ENCODE results near the gene KRT39. TPM values are rescaled to one million over a fixed set of nuclear protein-coding genes. Genes with fewer than 3 reads are reported as not detected.
A peak's percentile ranks its signal among the peaks of the same experiment; 100 is the strongest.

Gene KRT39
- total and polyA plus RNA-seq, 2 donors from 2014 or later: not detected

DNA sequence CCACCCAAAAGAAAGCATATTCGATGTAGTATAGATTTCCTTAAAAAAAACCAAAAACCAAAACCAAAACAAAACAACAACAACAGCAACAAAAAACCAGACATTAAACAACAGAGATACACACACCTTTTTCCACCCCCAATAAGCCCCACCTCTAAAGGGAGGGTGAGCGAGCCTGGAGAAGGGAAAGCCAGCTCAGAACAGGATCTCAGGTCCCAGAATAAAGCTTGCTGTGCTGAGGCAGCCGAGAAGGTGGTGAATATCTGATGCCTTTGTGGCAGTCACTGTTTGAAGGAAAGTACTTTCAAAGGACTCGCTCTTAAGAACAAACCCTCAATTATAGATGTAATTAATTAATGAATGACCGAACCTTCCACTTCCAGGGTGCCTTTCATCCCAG, 29.8 kb downstream of the KRT39 start:
- H3K9ac ChIP-seq (ENCODE audit: low read length in 3 of 3): no peak overlapping the region
- intact Hi-C loops (cut with DNase I): no loop called here

DNA sequence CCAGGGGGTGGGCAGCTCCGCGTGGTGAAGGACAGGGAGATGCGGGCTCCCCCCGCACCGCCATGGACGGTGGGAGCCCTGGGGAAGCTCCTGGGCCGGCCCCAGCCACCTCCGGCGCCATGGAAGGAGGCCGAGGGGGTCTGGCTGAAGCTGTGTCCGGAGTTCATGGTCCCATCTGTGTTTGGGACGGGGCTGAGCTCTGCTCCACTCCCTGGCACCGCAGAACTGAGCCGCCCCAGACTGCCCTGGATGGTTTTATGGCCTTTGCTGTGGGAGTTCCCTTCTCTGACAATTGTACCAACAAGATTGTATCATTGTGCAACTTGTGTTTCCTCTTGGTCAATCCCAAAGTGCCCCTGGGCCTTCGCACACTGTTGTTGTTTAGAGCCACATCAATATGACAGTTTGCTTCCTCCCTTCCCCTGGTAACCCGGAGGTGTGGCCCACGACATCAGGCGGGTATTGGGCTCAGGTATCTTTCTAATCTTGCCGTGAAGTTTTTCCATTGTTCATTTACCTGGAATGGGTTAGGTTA, 30.2 kb downstream of the KRT39 start:
- intact Hi-C loops (cut with DNase I): no loop called here
- no peaks in the 10 kb centered on the region for H3K36me3 ChIP-seq (ENCODE audit: control insufficient read depth in 2 of 3, insufficient read depth in 3 of 3, low read length in 3 of 3)
- TF ChIP-seq, protein P1, sequence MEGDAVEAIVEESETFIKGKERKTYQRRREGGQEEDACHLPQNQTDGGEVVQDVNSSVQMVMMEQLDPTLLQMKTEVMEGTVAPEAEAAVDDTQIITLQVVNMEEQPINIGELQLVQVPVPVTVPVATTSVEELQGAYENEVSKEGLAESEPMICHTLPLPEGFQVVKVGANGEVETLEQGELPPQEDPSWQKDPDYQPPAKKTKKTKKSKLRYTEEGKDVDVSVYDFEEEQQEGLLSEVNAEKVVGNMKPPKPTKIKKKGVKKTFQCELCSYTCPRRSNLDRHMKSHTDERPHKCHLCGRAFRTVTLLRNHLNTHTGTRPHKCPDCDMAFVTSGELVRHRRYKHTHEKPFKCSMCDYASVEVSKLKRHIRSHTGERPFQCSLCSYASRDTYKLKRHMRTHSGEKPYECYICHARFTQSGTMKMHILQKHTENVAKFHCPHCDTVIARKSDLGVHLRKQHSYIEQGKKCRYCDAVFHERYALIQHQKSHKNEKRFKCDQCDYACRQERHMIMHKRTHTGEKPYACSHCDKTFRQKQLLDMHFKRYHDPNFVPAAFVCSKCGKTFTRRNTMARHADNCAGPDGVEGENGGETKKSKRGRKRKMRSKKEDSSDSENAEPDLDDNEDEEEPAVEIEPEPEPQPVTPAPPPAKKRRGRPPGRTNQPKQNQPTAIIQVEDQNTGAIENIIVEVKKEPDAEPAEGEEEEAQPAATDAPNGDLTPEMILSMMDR (IDR thresholded peaks at IDR 0.05; ENCODE audit: borderline replicate concordance, extremely low read depth, insufficient read depth): no peak
- FAIRE-seq (no peak), DNase-seq (no peak)
- H3K9me3 ChIP-seq (ENCODE audit: control insufficient read depth in 2 of 3, insufficient read depth in 1 of 3, low read length in 3 of 3): no peaks in the 10 kb centered on the region
- no peak overlapping the region for H3K4me3 ChIP-seq (ENCODE audit: low read length in 3 of 3)
- no peak overlapping the region for H3K27ac ChIP-seq (ENCODE audit: low read depth in 2 of 2, low read length in 2 of 2)
- no peak overlapping the region for H3K9ac ChIP-seq (ENCODE audit: low read length in 3 of 3)
- H3K4me1 ChIP-seq (ENCODE audit: control insufficient read depth in 2 of 3, insufficient read depth in 2 of 3, low read depth in 1 of 3, low read length in 3 of 3): peaks cover 0 to 2% (median 0%) of the 10 kb centered on the region in 3 donors
- H3K27me3 ChIP-seq (ENCODE audit: control insufficient read depth, insufficient read depth, low read length): no peaks in the 10 kb centered on the region

More for the DNA sequence above, 29.8 kb downstream of the KRT39 start:
- Histone ChIP-seq H3K27ac (ENCODE audit: low read depth in 2 of 2, low read length in 2 of 2) (no peak overlapping the region), H3K4me1 (ENCODE audit: control insufficient read depth in 2 of 3, insufficient read depth in 2 of 3, low read depth in 1 of 3, low read length in 3 of 3) (peaks cover 0 to 2% (median 0%) of the 10 kb centered on the region in 3 donors), H3K36me3 (ENCODE audit: control insufficient read depth in 2 of 3, insufficient read depth in 3 of 3, low read length in 3 of 3) (no peaks in the 10 kb centered on the region), H3K27me3 (ENCODE audit: control insufficient read depth, insufficient read depth, low read length) (no peaks in the 10 kb centered on the region), H3K9me3 (ENCODE audit: control insufficient read depth in 2 of 3, insufficient read depth in 1 of 3, low read length in 3 of 3) (no peaks in the 10 kb centered on the region), H3K4me3 (ENCODE audit: low read length in 3 of 3) (no peak overlapping the region)
- FAIRE-seq (no peak), DNase-seq (no peak)
- TF ChIP-seq, protein P1 (IDR thresholded peaks at IDR 0.05; ENCODE audit: borderline replicate concordance, extremely low read depth, insufficient read depth): no peak

DNA sequence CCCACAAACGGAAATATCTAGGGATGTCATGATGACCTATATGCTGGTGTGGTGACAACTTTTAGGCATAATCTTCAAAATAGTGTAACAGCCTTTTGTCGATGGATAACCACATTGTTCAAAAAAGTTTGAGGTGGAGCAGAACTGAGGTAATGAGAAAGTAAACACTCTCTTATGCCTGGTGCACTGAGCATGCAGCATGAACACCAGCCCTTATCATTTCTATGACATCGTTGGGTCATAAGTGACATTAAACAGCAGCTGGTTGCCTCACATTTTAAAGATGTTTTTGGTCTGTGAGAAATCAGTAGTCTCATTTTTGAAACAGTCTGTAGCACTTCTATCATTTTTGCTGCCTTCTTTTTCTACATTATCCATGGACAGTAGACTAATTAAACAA, 31.1 kb downstream of the KRT39 start:
- Histone ChIP-seq H3K4me1 (ENCODE audit: control insufficient read depth in 2 of 3, insufficient read depth in 2 of 3, low read depth in 1 of 3, low read length in 3 of 3) (peaks cover 0 to 2% (median 0%) of the 10 kb centered on the region in 3 donors), H3K9me3 (ENCODE audit: control insufficient read depth in 2 of 3, insufficient read depth in 1 of 3, low read length in 3 of 3) (no peaks in the 10 kb centered on the region), H3K27ac (ENCODE audit: low read depth in 2 of 2, low read length in 2 of 2) (no peak overlapping the region), H3K4me3 (ENCODE audit: low read length in 3 of 3) (no peak overlapping the region), H3K9ac (ENCODE audit: low read length in 3 of 3) (no peak overlapping the region), H3K36me3 (ENCODE audit: control insufficient read depth in 2 of 3, insufficient read depth in 3 of 3, low read length in 3 of 3) (no peaks in the 10 kb centered on the region), H3K27me3 (ENCODE audit: control insufficient read depth, insufficient read depth, low read length) (no peaks in the 10 kb centered on the region)
- TF ChIP-seq, protein P1 (IDR thresholded peaks at IDR 0.05; ENCODE audit: borderline replicate concordance, extremely low read depth, insufficient read depth): no peak
- intact Hi-C loops (cut with DNase I): no loop called here
- FAIRE-seq: no peak
- no peak for DNase-seq

DNA sequence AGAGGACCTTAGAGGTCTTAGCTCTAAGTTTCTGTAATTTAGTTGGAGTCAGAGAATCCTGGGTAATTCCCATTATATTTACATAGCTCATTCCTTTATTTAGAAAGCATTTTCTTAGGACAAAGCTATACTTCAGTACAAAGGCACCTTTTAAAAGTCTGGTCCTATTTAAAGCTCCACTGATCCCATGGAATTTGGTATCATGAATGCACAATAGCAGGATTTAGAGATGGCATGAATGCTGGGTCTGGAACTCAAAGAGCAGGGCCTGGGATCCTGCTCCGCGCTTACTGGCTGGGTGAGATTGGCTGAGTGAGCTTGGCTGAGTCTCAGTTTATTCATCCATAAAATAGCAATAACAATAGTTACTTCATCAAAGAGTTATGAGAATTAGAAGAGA, 34.1 kb downstream of the KRT39 start:
- H3K27ac ChIP-seq (ENCODE audit: low read depth in 2 of 2, low read length in 2 of 2): no peak overlapping the region
- intact Hi-C loops (cut with DNase I): no loop called here
- peaks cover 0 to 2% (median 0%) of the 10 kb centered on the region in 3 donors for H3K4me1 ChIP-seq (ENCODE audit: control insufficient read depth in 2 of 3, insufficient read depth in 2 of 3, low read depth in 1 of 3, low read length in 3 of 3)
- H3K9ac ChIP-seq (ENCODE audit: low read length in 3 of 3): no peak overlapping the region
- H3K4me3 ChIP-seq (ENCODE audit: low read length in 3 of 3): no peak overlapping the region
- H3K27me3 ChIP-seq (ENCODE audit: control insufficient read depth, insufficient read depth, low read length): no peaks in the 10 kb centered on the region
- no peaks in the 10 kb centered on the region for H3K36me3 ChIP-seq (ENCODE audit: control insufficient read depth in 2 of 3, insufficient read depth in 3 of 3, low read length in 3 of 3)
- DNase-seq: peak in 3 of 5 donors; percentile 25 to 71 (median 70)
- FAIRE-seq: no peak
- no peaks in the 10 kb centered on the region for H3K9me3 ChIP-seq (ENCODE audit: control insufficient read depth in 2 of 3, insufficient read depth in 1 of 3, low read length in 3 of 3)
- TF ChIP-seq, protein P1 (IDR thresholded peaks at IDR 0.05; ENCODE audit: borderline replicate concordance, extremely low read depth, insufficient read depth): no peak
